Peyer's patch (tissue), 4 donors: ENCODE results near the gene ARCN1. TPM values are rescaled to one million over a fixed set of nuclear protein-coding genes. Genes with fewer than 3 reads are reported as not detected.
A peak's percentile ranks its signal among the peaks of the same experiment; 100 is the strongest.

Experiments used
- DNase-seq, 3 donors: peaks; one replicate each; pipeline ENCODE4 v3.0.0-alpha.2; 2017 to 2019
- H3K27ac ChIP-seq, 4 donors: fragments of 200-600 bp; sonication (generic); one replicate each; pipeline ENCODE4 v1.5.1; 2016 to 2019
- H3K27me3 ChIP-seq, 2 donors: fragments of 200-600 bp; sonication (generic); one replicate each; pipeline ENCODE4 v1.5.1; 2019
- H3K36me3 ChIP-seq, 3 donors: fragments of 200-600 bp; sonication (generic); one replicate each; pipeline ENCODE4 v1.5.1; 2016 to 2019
- H3K4me1 ChIP-seq, 4 donors: fragments of 200-600 bp; sonication (generic); one replicate each; pipeline ENCODE4 v1.5.1; 2016 to 2019
- H3K4me3 ChIP-seq, 4 donors: fragments of 200-600 bp; sonication (generic); 1 replicate in 3 of 4; 2 replicates in 1 of 4; pipeline ENCODE4 v1.5.1; 2016 to 2019; ENCODE audit warnings: mild to moderate bottlenecking in 1 of 4
- H3K9me3 ChIP-seq, 4 donors: fragments of 200-600 bp; sonication (generic); one replicate each; pipeline ENCODE4 v1.5.1; 2016 to 2019; ENCODE audit warnings: mild to moderate bottlenecking in 1 of 4
- POLR2A ChIP-seq, 2 donors: fragments of 450-650 bp; IDR thresholded peaks; one replicate each; pipeline ENCODE4 v1.5.1; 2017; ENCODE audit warnings: antibody characterized with exemption in 2 of 2, mild to moderate bottlenecking in 2 of 2, moderate library complexity in 2 of 2
- total RNA-seq, 4 donors: library from RNA; depleted of rRNA; stranded (reverse); fragments of >200 nt; gene quantifications; one replicate each; pipeline ENCODE4 v1.1.0, GENCODE V29; 2016
- TF ChIP-seq, protein P1 (sequence below), 6 experiments: fragments of 450-650 bp in 4 of 6; fragments of 200-600 bp in 2 of 6; sonication (generic) in 1 of 6; IDR thresholded peaks; one replicate each; pipeline ENCODE4 v1.5.1; 2017 to 2019; ENCODE audit warnings: antibody characterized with exemption in 6 of 6, mild to moderate bottlenecking in 3 of 6, moderate library complexity in 1 of 6

The ARCN1 gene
- total RNA-seq, 4 donors from 2014 or later: 54.5 to 116 (median 91.0) TPM

DNA sequence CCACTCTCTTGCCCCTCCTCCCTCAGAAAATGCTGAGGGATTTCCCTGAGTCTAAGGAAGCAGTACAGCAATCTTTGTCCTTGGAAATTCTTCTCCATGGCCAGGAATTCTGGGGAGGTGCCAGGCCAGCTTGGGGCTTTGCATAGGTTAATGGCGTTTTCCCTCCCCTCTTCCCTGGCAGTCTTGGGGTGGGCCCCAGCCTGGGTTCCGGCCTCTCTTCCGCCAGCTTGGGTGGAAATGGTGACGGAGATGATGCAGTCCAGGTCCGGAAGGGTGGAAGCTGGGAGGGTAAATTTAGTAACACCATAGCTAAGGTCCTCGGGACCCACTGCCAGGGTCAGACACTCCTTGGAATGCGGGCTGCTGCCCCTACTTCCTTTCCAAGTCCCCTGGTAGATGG, 40.2 kb downstream of the ARCN1 start:
- DNase-seq: peak in 2 of 3 donors; percentile 44 to 45
- Histone ChIP-seq H3K4me1 (peaks cover 0 to 52% (median 23%) of the 10 kb centered on the region in 4 donors), H3K27ac (peak overlapping the region in 3 of 4 donors; percentile 0 to 49 (median 47)), H3K9me3 (no peaks in the 10 kb centered on the region), H3K4me3 (no peak overlapping the region), H3K36me3 (peaks cover 0 to 26% (median 0%) of the 10 kb centered on the region in 3 donors), H3K27me3 (no peaks in the 10 kb centered on the region)
- TF ChIP-seq, protein P1, sequence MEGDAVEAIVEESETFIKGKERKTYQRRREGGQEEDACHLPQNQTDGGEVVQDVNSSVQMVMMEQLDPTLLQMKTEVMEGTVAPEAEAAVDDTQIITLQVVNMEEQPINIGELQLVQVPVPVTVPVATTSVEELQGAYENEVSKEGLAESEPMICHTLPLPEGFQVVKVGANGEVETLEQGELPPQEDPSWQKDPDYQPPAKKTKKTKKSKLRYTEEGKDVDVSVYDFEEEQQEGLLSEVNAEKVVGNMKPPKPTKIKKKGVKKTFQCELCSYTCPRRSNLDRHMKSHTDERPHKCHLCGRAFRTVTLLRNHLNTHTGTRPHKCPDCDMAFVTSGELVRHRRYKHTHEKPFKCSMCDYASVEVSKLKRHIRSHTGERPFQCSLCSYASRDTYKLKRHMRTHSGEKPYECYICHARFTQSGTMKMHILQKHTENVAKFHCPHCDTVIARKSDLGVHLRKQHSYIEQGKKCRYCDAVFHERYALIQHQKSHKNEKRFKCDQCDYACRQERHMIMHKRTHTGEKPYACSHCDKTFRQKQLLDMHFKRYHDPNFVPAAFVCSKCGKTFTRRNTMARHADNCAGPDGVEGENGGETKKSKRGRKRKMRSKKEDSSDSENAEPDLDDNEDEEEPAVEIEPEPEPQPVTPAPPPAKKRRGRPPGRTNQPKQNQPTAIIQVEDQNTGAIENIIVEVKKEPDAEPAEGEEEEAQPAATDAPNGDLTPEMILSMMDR (IDR thresholded peaks at IDR 0.05): no peak
- no peak for TF ChIP-seq POLR2A (IDR thresholded peaks at IDR 0.05)

DNA sequence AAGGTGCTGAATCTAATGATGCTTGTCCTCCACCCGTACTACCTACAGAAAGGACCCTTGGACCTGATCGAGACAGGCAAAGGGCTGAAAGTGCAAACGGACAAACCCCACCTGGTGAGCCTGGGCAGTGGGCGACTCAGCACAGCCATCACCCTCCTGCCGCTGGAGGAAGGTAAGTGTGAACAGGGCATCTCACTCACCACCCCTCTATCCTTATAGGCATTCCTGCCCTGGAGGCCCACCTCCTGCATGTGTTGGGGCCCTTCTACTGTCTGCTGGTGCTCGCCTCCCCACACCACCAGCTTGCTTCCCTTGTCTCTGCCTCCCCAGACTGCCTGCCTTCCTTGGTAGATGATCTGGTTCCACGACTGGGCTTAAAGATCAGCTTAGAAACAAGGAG, 42.3 kb downstream of the ARCN1 start:
- Histone ChIP-seq H3K27me3 (no peaks in the 10 kb centered on the region), H3K36me3 (peaks cover 0 to 26% (median 0%) of the 10 kb centered on the region in 3 donors), H3K9me3 (no peaks in the 10 kb centered on the region), H3K4me1 (peaks cover 0 to 40% (median 13%) of the 10 kb centered on the region in 4 donors), H3K27ac (no peak overlapping the region), H3K4me3 (no peak overlapping the region)
- TF ChIP-seq POLR2A (IDR thresholded peaks at IDR 0.05): no peak
- TF ChIP-seq, protein P1 (IDR thresholded peaks at IDR 0.05): no peak
- DNase-seq: peak in 2 of 3 donors; percentile 15 to 29

DNA sequence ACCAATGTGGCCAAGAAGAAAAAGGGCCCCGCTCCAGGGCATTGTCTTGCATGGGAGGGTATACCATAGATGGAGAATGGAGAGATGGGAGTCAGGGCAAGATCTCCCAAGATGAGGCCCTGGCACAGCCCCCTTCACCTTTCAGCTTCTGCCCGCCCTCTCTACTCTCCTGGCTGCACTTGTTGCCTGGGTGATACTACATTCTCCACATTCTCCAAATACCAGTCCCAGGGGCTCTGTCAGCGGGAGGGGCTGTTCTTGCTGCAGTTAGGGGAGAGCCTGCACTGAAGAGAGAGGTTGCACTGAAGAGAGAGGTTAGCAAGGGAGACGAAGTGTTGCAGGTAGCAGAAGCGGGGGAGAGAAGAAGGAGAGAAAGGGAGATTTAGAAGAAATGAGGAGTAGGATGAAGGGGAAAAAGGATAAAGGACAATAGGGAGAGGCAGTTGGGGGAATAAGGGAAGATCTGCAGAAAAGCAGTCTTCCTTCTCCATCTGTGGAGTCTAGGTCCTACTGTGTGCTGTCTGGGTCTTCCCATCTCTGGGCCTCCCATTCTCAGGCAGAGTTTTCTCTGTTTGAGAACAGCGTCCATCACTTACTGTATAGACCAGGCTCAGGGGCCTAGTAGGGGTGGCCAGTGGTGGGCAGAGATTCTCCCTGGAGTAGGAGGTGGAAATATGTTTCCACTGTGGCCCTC, 43.2 kb downstream of the ARCN1 start:
- Histone ChIP-seq H3K27ac (peak overlapping the region in 1 of 4 donors; percentile 51), H3K36me3 (peaks cover 0 to 26% (median 0%) of the 10 kb centered on the region in 3 donors), H3K4me3 (no peak overlapping the region), H3K9me3 (no peaks in the 10 kb centered on the region), H3K27me3 (no peaks in the 10 kb centered on the region), H3K4me1 (peaks cover 0 to 40% (median 6%) of the 10 kb centered on the region in 4 donors)
- TF ChIP-seq, protein P1 (IDR thresholded peaks at IDR 0.05): no peak
- TF ChIP-seq POLR2A (IDR thresholded peaks at IDR 0.05): no peak
- peak in 2 of 3 donors; percentile 21 to 28 for DNase-seq

DNA sequence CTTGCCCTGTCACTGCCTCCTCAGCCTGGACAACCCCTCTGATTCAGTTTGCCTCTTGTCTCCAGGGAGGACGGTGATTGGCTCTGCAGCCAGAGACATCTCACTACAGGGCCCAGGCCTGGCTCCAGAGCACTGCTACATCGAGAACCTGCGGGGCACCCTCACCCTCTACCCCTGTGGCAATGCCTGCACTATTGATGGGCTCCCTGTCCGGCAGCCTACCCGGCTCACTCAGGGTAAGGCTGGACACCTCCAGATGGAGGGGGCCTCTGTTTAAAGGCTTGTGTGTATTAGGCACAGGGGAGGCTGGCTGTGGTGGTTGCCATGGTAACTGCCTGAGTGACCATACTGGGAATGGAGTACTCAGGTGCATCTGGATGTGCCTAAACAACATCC, 43.8 kb downstream of the ARCN1 start:
- Histone ChIP-seq H3K27me3 (no peaks in the 10 kb centered on the region), H3K9me3 (no peaks in the 10 kb centered on the region), H3K27ac (peak overlapping the region in 2 of 4 donors; percentile 51 to 81), H3K36me3 (peaks cover 0 to 26% (median 0%) of the 10 kb centered on the region in 3 donors), H3K4me1 (peaks cover 0 to 40% (median 4%) of the 10 kb centered on the region in 4 donors), H3K4me3 (no peak overlapping the region)
- no peak for DNase-seq
- no peak for TF ChIP-seq POLR2A (IDR thresholded peaks at IDR 0.05)
- TF ChIP-seq, protein P1 (IDR thresholded peaks at IDR 0.05): no peak

DNA sequence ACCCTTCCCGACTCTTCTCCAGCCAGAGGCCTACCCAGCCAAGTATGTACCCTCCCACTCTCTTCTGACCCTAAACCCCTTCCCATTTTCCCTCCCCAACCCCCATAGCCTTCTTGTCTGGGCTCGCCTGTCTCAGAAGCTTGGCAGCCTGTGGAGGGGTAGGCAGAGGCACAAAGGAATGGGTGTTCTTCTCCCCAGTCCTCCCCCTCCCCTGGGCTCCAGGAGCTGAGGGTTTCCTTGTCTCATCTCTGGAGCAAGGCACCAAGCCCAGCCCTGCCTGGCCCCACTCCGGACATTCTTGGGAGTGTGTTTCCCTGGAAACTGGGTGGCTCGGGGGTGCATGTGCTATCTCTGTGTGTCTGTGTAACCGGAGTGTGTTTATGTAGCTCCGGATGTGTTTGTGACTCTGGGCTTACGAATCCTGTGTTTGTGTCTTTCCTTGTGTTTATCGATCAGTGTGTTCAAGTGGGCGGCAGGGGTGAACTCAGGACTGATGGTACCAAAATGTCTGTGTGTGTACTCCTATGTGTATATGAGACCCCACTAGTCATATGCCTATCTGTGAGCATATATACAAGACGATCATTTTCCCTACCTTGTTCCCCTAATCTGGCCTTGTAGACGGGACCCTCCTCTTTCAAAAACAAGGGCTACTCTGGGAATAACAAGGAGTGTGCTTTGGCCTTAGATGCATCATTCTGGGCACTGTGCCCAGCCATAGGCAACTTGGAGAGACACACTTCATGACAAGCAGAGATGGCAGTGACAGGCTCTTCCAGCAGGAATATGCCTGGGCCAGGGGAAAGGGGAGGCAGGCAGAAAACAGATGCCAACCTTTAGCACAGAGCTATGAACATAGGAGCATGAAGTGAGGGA, 46.1 kb downstream of the ARCN1 start:
- Histone ChIP-seq H3K4me1 (peaks cover 0 to 50% (median 4%) of the 10 kb centered on the region in 4 donors), H3K9me3 (no peaks in the 10 kb centered on the region), H3K4me3 (no peak overlapping the region), H3K27me3 (no peaks in the 10 kb centered on the region), H3K36me3 (peaks cover 0 to 26% (median 0%) of the 10 kb centered on the region in 3 donors), H3K27ac (peak overlapping the region; percentile 36 to 81 (median 64))
- TF ChIP-seq POLR2A (IDR thresholded peaks at IDR 0.05): no peak
- TF ChIP-seq, protein P1 (IDR thresholded peaks at IDR 0.05): no peak
- peak; percentile 24 to 69 (median 56) for DNase-seq
